Ishikawa (cell line): ENCODE data around the gene EPHA8.

Source experiments
- CEBPB ChIP-seq: IDR thresholded peaks from 2 replicates; pipeline ENCODE4 v1.6.1; 2012
- CREB1 ChIP-seq: IDR thresholded peaks from 2 replicates; pipeline ENCODE4 v1.6.1; 2012; ENCODE audit warnings: low read depth
- EGR1 ChIP-seq: IDR thresholded peaks from 2 replicates; pipeline ENCODE4 v1.6.1; 2012
- MAX ChIP-seq: IDR thresholded peaks from 2 replicates; pipeline ENCODE4 v1.6.1; 2012
- REST ChIP-seq: IDR thresholded peaks from 2 replicates; pipeline ENCODE4 v1.6.1; 2012; ENCODE audit warnings: low read depth, mild to moderate bottlenecking
- TCF12 ChIP-seq: IDR thresholded peaks from 2 replicates; pipeline ENCODE4 v1.6.1; 2012; ENCODE audit warnings: low read depth

- TF ChIP-seq CEBPB (no peak), EGR1 (no peak), CREB1 (no peak), MAX (peak; percentile 14; the same call in 1 of the 2 replicates), TCF12 (no peak), REST (no peak)
These were observed at the start of gene EPHA8 for GRCh38 chr1:22562584-22563583.
